K562 (cell line): ENCODE measurements around the gene FBXO9. TPM values are rescaled to one million over a fixed set of nuclear protein-coding genes. Genes with fewer than 3 reads are reported as not detected.

Experiments
- ATAC-seq: fragments of 200-7000 bp; cut with Tn5 transposase; 3 replicates; pipeline ENCODE4 v1.9.1; 2020; ENCODE audit warnings: moderate library complexity
- BruUV-seq: library from RNA; stranded (reverse); fragments of 400-500 nt; replicated peaks from 2 replicates; lab custom pipeline; 2021; lab: Mats Ljungman, UMichigan
- CTCF ChIA-PET: fragments of 300-600 bp; formaldehyde crosslinking; extraction: SDS; loops from one replicate; lab custom pipeline; 2021; ENCODE audit warnings: low intra/inter-chr PET ratio; lab: Yijun Ruan, JAX
- POLR2A ChIA-PET: fragments of 300-600, 350-650 bp; sonication (Branson Sonifier 250); formaldehyde crosslinking; extraction: SDS; loops from one replicate; lab custom pipeline; 2021; ENCODE audit warnings: antibody characterized with exemption, inconsistent platforms; lab: Yijun Ruan, JAX
- DNase-seq, 4 experiments: peaks; one replicate each; pipeline versions ENCODE4 v3.0.0 to v3.0.0-alpha.2; 2011 to 2018; ENCODE audit warnings: low spot score in 3 of 4, mixed read lengths in 3 of 4; ENCODE audit errors: extremely low read depth in 1 of 4
- FAIRE-seq: peaks from 2 replicates; lab custom pipeline; 2011; peaks lifted over from hg19 to GRCh38; lab: Jason Lieb, UNC
- H2AFZ ChIP-seq: 2 replicates; pipeline ENCODE4 v1.6.0; 2011; ENCODE audit warnings: low read depth, low read length, control low read depth, inconsistent platforms
- H3K27ac ChIP-seq: fragments of 200-600 bp; 3 replicates; pipeline ENCODE4 v1.8.0; 2011; ENCODE audit warnings: low read depth, mild to moderate bottlenecking, control low read depth, inconsistent platforms, low read length, moderate library complexity, mixed read lengths; ENCODE audit errors: extremely low read depth
- H3K27me3 ChIP-seq, 2 experiments: fragments of 300-600 bp in 1 of 2; 2 replicates in 1 of 2; 3 replicates in 1 of 2; pipeline versions ENCODE4 v1.6.0 to v1.8.0; 2011; ENCODE audit warnings: inconsistent platforms in 2 of 2, low read length in 2 of 2, mild to moderate bottlenecking in 1 of 2, mixed read lengths in 1 of 2, moderate library complexity in 1 of 2; ENCODE audit not compliant: control insufficient read depth in 2 of 2, insufficient read depth in 2 of 2
- H3K36me3 ChIP-seq: fragments of 300-600 bp; 3 replicates; pipeline ENCODE4 v1.8.0; 2011; ENCODE audit warnings: mild to moderate bottlenecking, low read length, inconsistent platforms; ENCODE audit not compliant: control insufficient read depth, insufficient read depth
- H3K4me1 ChIP-seq, 2 experiments: fragments of 200-600 bp in 1 of 2; replicated peaks in 1 of 2; 2 replicates in 1 of 2; 3 replicates in 1 of 2; pipeline versions ENCODE4 v1.5.1 to v1.8.0; 2011; ENCODE audit warnings: inconsistent platforms in 2 of 2, low read length in 2 of 2, mild to moderate bottlenecking in 1 of 2, mixed read lengths in 1 of 2, moderate library complexity in 1 of 2; ENCODE audit not compliant: control insufficient read depth in 2 of 2, insufficient read depth in 2 of 2
- H3K4me2 ChIP-seq: 2 replicates; pipeline ENCODE4 v1.6.1; 2011; ENCODE audit warnings: low read length, control low read depth, inconsistent platforms, mixed read lengths; ENCODE audit not compliant: insufficient read depth
- H3K4me3 ChIP-seq: fragments of 200-600 bp; sonication (generic), shearing (Covaris generic); 2 replicates; pipeline ENCODE4 v1.5.1; 2016; ENCODE audit warnings: control low read depth, inconsistent platforms
- H3K79me2 ChIP-seq: fragments of 200-600 bp; 3 replicates; pipeline ENCODE4 v1.8.0; 2011; ENCODE audit warnings: low read length, inconsistent platforms; ENCODE audit not compliant: control insufficient read depth, insufficient read depth
- H3K9ac ChIP-seq, 2 experiments: 2 replicates each; pipeline versions ENCODE4 v1.6.0 to v1.6.1; 2011; ENCODE audit warnings: low read depth in 2 of 2, low read length in 2 of 2, control low read depth in 1 of 2, inconsistent platforms in 1 of 2, mild to moderate bottlenecking in 1 of 2, mixed read lengths in 1 of 2; ENCODE audit not compliant: insufficient read depth in 1 of 2
- H3K9me1 ChIP-seq: one replicate; pipeline ENCODE4 v1.6.0; 2011; ENCODE audit warnings: inconsistent platforms, mild to moderate bottlenecking, low read length, moderate library complexity; ENCODE audit not compliant: control insufficient read depth, insufficient read depth
- H3K9me3 ChIP-seq: replicated peaks from 2 replicates; pipeline ENCODE4 v1.5.1; 2011; ENCODE audit warnings: low read depth, low read length, inconsistent platforms; ENCODE audit not compliant: control insufficient read depth, insufficient read depth
- H4K20me1 ChIP-seq: replicated peaks from 2 replicates; pipeline ENCODE4 v1.6.1; 2011; ENCODE audit warnings: low read length, inconsistent platforms, mixed read lengths; ENCODE audit not compliant: control insufficient read depth, insufficient read depth
- POLR2B ChIP-seq: fragments of 450-650 bp; IDR thresholded peaks from 2 replicates; pipeline ENCODE4 v1.6.1; 2018; ENCODE audit warnings: low read depth; ENCODE audit not compliant: partially characterized antibody
- ZBTB11 ChIP-seq, 3 experiments: fragments of 200-800 bp in 1 of 3; fragments of 250-450 bp in 1 of 3; fragments of 450-650 bp in 1 of 3; sonication (Bioruptor Pico) in 1 of 3; sonication (Bioruptor generic) in 1 of 3; formaldehyde crosslinking in 1 of 3; IDR thresholded peaks; 2 replicates each; pipeline versions ENCODE4 v1.6.1 to v1.8.0; 2016 to 2022; ENCODE audit warnings: mild to moderate bottlenecking in 2 of 3, missing genetic modification characterization in 2 of 3, missing compliant biosample characterization in 1 of 3, moderate library complexity in 1 of 3
- WGBS: fragments of 100-300 bp; shearing (Covaris generic); methylation state at CpG from one replicate; pipeline ENCODE4 v1.1.6; 2016; ENCODE audit warnings: low coverage, mixed read lengths; ENCODE audit not compliant: insufficient coverage; ENCODE audit errors: missing lambda C conversion rate; 5-methylcytosine and 5-hydroxymethylcytosine counted together
- in situ Hi-C: fragments of 300-500 bp; cut with MboI; formaldehyde crosslinking; loops from 4 replicates; pipeline ENCODE4 v1.15.0; 2018; ENCODE audit warnings: inconsistent platforms, mixed read lengths
- intact Hi-C: fragments of 100-400 bp; cut with micrococcal nuclease; formaldehyde crosslinking; loops from 2 replicates; pipeline ENCODE4 v1.14.2; 2022
- polyA plus RNA-seq, 8 experiments: library from polyadenylated mRNA; depleted of rRNA in 4 of 8; stranded (reverse) in 5 of 8; unstranded in 3 of 8; fragments of >200 nt; fragmentation: Nextera tagmentation in 2 of 8; fragmentation: Illumina TruSeq in 1 of 8; extraction: Ambion mirVana in 2 of 8; extraction: Trizol in 1 of 8; gene quantifications; 2 replicates each; pipeline versions ENCODE4 v1.2.1 to v1.2.3, GENCODE V29; 2011 to 2014; ENCODE audit warnings: inconsistent platforms in 1 of 8, missing spikeins in 1 of 8
- total RNA-seq, 7 experiments: library from RNA; depleted of rRNA in 6 of 7; stranded (reverse); fragments of >200 nt in 6 of 7; fragmentation: Illumina TruSeq in 2 of 7; extraction: Trizol in 2 of 7; gene quantifications; 2 replicates each; pipeline versions ENCODE4 v1.2.1 to v1.2.3, GENCODE V29; 2011 to 2021; ENCODE audit warnings: low replicate concordance in 1 of 7

FBXO9 gene
- total and polyA plus RNA-seq, 9 of the 15 experiments (the other 6 are each of a cell fraction or from before 2014, with no cell fraction given) = 10.1 to 85.3 (median 51.4) TPM

DNA sequence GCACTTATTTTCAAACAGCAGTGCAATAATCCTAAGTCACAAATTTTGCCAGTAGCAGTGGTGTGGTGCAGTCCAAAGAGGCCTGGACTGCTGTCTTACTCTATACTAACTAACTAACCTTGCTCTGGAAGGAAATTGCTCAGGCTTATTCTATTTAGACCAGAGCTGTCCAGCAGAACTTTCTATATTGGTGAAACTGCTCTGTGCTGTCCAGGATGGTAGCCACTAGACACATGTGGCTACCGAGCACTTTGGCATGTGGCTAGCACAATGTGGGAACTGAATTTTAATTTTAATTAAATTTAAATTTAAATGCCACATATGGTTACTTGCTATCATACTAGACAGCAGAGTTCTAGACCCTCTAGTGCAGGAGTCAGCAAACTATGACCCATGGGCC is 27.1 kb upstream of the FBXO9 start:
- ChIA-PET CTCF (no interaction called here), POLR2A (interaction anchor here (1.1 kb wide), 1 partner anchor 14 kb away, joined by 3 read pairs; no protein-coding TSS in a partner anchor)
- in situ Hi-C loops = no loop called here
- Histone ChIP-seq H3K4me3 (no peak overlapping the region), H3K9me3 (no peaks in the 10 kb centered on the region), H3K27ac (no peak overlapping the region), H3K9me1 (no peaks in the 10 kb centered on the region), H3K4me2 (no peak overlapping the region), H3K9ac (no peak overlapping the region), H3K27me3 (no peaks in the 10 kb centered on the region), H3K4me1 (peaks cover 0 to 4% of the 10 kb centered on the region in 2 experiments; a peak in 3 of 5 replicates), H4K20me1 (no peaks in the 10 kb centered on the region), H3K79me2 (no peaks in the 10 kb centered on the region), H3K36me3 (peaks cover 13% of the 10 kb centered on the region; the same call in 1 of the 3 replicates), H2AFZ (no peak overlapping the region)
- no peak for DNase-seq
- intact Hi-C loops = no loop called here
- WGBS = 86% methylated on average over 1 of the region's 1 CpG
- FAIRE-seq = no peak
- TF ChIP-seq ZBTB11 (CRISPR knock-in tag; IDR thresholded peaks at IDR 0.05) (no peak), POLR2B (no peak)
- no TSS peak for BruUV-seq
- ATAC-seq = no peak
